HG03439 (cell line): ENCODE measurements around the gene EDC3.
"Not testable (repeated sequence)": the region's sequence is repeated elsewhere in the genome, so short reads cannot be mapped to it uniquely, and the experiment has no call there.

Experiments
- ATAC-seq: cut with Tn5 transposase; IDR thresholded peaks from one replicate; pipeline ENCODE4 v1.9.1; 2021; ENCODE audit warnings: mild to moderate bottlenecking, moderate library complexity; ENCODE audit not compliant: unreplicated experiment

Gene EDC3, protein sequence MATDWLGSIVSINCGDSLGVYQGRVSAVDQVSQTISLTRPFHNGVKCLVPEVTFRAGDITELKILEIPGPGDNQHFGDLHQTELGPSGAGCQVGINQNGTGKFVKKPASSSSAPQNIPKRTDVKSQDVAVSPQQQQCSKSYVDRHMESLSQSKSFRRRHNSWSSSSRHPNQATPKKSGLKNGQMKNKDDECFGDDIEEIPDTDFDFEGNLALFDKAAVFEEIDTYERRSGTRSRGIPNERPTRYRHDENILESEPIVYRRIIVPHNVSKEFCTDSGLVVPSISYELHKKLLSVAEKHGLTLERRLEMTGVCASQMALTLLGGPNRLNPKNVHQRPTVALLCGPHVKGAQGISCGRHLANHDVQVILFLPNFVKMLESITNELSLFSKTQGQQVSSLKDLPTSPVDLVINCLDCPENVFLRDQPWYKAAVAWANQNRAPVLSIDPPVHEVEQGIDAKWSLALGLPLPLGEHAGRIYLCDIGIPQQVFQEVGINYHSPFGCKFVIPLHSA

DNA sequence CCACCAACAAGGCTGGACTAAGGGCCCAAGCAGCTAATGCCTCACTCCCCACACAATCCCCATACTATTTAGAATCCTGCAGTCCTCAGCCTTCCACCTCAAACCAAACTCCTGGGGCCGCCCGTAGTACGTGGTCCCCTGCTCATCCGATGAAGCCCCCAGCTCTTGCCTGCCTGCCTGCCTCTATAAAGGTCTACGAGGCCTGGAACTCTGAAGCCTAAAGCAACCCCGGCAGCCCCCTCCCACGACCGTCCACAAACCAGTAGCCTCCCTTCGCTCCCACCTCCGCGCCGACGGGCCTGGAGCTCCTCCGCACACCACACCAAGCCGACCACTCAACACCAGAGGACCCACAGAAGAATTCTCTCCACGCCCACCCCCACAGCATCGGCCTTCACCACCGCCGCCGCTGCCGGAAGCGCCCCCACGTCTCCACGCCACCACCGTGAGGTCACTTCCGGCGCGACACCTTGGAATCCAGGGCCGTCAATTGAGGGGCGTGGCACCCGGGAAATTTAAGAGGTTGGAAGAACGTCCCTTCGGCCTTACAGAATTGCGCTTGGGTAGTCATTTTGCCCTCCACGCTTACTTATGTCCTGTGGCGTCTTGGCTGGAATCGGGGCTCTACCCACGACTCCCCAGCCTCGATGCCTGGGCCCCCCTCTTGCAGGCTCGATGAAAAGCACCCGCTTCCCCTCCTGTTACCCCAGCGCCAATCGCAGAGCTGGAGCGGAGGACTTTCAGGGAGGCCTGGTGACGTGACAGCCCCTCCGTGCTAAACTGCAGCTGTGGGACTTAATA lies at the start of gene EDC3:
Gene EDC3 (minus strand): TSS at position 428 of the 801 bp plus-strand sequence. CDS start 20,900 bp downstream, outside the sequence.
- ATAC-seq, result peak; percentile 78

DNA sequence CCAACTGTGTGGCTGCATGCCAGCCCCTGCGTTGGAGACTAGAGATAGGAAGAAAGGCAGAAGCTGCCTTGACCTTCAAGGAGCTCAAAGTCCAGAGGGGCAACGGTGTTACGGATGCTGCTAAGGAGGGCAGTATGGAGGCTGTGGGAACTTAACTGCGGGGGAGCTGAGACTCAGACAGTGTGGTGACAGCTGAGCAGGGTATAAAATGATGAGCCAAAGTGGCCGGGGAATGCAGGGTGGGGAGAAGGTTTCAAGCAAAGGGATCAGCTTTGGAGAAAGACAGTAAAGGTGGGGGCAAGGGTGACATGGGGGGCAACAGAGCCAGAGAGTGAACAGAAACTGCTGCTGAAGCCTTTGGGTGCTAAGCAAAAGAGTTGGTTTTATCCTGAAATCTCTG lies 46.6 kb upstream of the EDC3 start:
- ATAC-seq, result no peak

DNA sequence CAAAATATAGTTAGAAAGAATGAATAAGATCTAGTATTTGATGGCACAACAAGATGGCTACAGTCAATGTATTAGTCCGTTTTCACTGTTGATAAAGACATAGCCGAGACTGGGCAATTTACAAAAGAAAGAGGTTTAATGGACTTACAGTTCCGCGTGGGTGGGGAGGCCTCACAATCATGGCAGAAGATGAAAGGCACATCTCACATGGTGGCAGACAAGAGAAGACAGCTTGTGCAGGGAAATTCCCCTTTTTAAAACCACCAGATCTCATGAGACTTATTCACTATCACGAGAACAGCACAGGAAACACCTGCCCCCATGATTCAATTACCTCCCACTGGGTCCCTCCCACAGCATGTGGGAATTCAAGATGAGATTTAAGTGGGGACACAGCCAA lies 42.4 kb upstream of the EDC3 start:
- not testable (repeated sequence) for ATAC-seq

DNA sequence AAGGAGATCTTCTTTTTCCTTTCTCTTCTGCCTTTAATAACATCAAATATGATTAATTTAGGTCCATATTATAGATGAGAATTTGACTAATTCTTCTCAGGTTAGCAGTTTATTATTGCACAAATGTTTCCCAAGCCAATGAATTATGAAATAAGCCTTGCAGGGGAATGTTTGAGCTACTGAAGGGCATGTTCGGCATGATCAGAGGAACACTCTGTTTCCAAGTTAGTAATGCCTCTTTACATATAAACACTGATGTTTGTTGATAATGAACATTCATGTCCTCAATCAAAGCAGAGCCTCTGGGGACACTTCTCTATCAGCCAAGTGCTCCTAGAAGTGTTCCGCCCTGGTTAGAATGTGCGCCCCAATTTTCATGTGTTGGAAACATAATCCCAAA lies 39.5 kb upstream of the EDC3 start:
- no peak for ATAC-seq

DNA sequence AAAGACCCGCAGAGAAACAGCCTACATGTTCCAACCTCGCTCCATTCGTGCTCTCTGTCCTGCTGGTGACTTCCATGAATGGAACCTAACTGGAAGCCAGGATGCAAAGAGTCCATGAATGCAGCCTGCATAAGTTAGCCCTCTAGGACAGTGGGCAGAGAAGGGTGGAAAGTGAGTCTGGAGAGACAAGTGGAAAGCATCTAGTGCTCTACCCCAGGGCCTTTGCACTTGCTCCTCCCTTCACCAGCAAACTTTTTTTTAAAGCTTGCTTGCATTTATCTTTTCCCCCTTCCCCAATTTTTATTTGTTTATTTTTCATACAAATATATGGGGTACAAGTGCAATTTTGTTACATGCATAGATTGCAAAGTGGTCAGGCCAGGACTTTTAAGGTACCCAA lies 37.4 kb upstream of the EDC3 start:
- ATAC-seq, result no peak

DNA sequence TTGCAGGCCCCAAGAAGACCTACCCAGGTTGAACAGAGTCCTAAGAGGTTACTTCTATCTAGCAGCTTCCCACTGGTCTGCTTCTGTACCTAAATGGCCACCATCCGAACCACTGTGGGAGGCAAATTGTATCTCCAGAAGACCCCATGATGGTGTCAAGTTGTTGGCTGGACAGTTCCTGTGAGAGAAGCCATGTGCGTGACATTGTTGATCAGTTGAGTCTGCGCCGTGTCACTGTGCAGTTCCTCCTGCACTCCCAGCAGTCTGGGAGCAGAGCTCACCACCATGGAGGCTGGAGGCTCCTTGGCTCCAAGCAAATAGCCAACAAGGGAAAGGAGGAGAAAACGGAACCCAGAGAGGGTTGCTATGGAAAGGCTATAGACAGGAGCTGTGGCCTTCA lies 37.0 kb upstream of the EDC3 start:
- ATAC-seq, result no peak

DNA sequence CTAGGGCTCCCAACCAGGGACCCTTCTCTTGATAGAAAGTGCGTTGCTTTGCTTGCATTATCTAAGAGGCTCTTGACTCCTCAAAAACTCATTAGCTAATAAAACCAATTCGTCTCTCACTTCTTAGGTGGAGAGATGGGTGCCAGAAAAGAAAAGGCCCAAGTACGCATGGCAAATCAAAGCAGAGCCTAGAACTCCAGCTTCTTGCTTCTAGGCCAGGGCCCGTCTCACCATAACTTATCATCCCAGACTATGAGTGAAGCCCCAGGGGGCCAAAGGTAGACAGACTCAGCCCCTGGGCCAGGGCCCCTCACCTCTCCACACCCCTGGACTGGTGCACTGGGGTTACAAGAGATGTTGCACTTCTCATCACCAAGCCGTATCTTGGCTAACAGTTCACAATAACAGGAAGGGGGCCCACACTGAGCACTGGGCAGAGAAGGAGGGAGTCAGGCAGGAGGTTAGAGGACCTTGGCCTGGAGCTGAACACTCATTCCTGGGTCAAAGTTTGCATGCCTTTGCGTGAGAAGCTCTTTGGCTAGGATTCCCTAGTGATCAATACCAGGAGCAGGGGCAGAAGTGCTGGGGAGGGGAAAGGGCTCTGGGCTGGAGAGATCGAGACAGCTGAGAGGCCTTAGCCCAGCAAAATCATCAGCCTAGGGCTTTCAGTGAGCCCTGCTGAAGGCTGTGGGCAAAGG lies 34.9 kb upstream of the EDC3 start:
- ATAC-seq, result no peak

DNA sequence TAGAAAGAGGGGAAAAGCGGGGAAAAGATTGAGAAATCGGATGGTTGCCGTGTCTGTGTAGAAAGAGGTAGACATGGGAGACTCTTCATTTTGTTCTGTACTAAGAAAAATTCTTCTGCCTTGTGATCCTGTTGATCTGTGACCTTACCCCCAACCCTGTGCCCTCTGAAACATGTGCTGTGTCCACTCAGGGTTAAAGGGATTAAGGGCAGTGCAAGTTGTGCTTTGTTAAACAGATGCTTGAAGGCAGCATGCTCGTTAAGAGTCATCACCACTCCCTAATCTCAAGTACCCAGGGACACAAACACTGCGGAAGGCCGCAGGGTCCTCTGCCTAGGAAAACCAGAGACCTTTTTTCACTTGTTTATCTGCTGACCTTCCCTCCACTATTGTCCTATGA lies 33.5 kb upstream of the EDC3 start:
- ATAC-seq, result not testable (repeated sequence)

DNA sequence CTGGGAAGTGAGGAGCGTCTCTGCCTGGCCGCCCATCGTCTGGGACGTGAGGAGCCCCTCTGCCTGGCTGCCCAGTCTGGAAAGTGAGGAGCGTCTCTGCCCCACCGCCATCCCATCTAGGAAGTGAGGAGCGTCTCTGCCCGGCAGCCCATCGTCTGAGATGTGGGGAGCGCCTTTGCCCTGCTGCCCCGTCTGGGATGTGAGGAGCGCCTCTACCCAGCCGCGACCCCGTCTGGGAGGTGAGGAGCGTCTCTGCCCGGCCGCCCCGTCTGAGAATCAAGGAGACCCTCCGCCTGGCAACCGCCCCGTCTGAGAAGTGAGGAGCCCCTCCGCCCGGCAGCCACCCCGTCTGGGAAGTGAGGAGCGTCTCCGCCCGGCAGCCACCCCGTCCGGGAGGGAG lies 32.9 kb upstream of the EDC3 start:
- not testable (repeated sequence) for ATAC-seq

DNA sequence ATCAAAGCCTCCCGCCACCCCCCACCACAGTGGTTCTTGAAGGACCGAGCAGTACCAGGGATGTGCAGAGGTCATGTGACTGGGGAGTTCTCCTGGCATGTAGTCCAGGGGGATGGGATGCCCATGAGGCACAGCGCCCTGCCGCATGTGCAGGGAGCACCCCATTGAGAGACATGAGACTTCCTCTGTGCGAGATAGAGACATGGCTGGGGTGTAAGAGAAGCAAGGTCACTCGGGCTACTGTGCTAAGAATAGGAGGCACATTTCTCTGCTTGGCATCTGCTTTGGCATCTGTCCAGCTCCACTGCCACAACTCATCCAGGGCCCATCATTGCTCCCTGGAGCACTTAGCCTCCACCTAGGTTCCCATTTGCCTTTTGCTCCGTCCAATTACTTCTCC lies 31.9 kb upstream of the EDC3 start:
- no peak for ATAC-seq

DNA sequence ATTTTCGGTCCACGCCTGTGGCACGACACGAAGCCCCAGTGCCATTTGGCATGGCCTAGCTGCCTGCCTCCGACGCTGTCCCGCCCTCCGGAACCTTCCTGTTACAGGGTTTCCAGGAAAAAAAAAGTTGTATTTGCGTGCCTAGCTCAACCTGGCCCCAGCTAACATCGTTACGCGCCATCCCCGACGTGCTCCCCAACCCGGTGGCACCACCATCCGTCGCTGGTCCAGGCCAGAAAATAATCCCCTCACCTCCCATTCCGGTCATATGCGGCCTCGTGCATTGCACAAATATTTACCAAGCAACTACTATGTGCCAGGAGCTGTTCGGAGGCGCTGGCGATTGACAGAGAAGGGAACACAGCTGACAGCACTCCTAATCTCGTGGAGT lies 30.9 kb upstream of the EDC3 start:
- no peak for ATAC-seq

DNA sequence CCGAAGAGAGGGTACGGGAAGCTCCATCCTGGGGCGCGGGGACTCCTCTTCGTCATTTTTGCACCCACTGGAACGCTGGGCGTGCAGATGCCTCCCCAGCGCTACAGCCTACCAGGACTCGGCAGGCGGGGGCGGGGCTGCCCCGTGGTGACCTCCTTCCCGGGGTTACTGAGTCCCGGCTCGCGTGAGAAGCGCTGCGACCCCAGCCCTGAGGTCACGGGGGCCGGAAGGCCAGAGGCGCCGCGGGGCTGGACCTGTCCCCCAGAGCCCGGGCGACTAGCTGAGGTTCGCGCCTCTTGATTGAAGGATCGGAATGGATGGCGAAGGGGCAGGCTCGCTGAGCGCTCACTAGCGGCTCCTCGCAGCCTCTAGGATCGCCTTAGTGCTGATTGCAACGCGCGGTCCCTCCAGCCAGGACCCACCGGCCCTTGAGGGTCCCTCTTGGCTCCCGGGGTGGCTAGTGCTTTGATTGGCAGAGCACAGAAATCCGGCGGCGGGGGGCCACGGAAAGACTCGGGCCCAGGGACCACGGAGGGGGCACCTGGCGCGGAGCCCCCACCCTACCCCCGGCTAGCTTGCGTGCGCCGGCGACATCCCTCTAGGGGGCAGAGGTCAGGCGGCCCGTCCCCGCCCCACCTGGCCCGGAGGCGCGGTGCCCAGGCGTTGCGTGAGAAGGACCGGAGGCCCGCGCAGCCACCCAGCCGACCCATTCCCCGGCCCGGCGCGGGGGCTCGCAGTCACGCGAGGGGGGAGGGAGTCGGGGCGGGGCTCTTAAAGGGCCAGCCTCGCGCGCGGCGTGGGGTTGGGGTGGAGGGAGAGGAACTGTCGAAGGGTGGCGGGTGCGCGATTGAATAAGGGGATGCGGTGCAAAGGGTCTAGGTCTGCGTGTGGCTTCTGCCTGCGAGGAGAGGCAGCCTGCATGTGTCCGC lies 30.3 kb upstream of the EDC3 start:
- ATAC-seq, result no peak

DNA sequence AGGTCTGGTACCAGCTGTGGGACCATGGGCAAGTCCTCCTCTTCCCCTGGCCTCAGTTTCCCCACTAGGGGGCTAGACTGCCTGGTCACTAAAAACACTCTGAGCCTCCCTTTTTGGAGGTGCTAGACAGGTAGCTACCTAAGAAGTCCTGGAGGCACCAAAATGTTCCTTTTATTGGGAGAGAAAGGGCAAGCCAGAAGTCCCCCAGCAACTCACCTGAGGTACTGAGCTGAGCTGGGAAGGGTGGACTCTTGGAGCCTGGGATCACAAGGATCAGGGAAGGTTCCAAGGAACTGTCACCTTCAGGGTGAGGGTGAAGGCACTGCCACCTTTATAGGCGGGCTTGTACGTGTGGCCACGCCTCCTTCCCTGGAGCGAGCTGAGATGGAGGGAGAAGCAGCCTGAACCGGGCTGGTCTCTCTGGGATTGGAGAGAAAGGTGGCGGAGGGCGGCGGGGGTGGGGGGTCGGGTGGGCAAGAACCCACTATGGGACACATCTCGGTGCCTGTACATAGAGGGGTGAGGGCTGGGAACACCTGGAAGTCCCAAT lies 29.5 kb upstream of the EDC3 start, which contains the start of gene CYP1A1:
Gene CYP1A1 (minus strand): TSS at position 304 of the 550 bp plus-strand sequence. CDS start 2,431 bp downstream, outside the sequence.
- no peak for ATAC-seq

DNA sequence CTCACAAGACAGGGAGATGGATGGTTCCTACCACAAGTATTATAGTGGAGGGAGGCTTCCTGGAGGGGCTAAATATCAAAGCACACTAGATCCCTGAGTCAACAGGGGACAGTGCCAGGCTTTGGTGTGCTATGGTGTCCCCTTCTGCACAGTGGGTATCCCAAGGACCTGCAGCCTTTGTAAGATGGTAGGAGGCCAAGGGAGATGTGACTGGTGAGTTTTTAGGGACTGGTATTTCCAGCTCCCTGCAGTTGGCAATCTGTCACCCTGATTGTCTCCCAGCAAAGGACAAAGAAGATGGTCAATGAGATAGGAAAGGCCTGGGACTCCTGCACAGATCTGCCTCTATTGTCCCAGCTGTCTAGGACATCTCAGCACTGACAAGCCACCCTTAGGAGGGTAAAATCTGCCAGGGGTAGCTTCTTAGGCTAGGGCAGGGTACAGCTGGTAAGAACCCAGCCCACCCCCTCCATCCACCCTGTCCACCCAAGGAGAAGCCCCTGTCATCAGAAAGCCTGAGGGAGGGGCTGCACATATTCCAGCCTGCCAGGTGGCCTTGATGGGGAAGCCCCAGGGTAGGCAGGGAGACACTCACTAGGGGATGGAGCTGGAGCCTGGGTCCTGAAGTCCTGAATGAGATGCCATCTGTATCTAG lies 28.9 kb upstream of the EDC3 start:
- no peak for ATAC-seq

DNA sequence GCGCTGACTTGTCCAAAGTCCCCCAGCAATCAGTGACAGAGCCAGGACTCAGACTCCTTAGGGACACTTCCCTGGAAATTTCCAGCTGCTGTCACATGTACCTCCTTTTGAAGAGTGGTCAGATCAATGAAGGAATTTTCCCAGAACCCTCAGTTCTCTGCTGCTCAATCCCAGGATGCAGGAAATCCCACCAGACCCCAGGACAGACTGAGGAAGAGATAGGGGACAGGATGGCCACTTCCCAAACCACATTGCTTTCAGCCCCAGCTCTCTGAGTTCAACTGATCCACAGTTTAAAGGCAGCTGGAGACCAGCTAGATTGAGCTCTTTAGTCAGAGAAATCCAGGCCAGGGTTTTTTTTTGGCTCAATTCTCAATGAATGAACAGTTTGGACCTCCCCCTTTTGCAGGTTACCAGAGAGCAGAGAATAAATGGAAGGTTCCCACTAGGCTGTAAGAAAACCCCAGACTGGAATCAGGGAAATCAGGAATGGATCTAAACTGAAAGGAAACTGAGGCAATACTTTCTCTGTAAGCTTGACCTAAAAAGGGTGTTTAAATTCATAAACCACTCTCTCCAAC lies 28.0 kb upstream of the EDC3 start:
- ATAC-seq, result no peak

DNA sequence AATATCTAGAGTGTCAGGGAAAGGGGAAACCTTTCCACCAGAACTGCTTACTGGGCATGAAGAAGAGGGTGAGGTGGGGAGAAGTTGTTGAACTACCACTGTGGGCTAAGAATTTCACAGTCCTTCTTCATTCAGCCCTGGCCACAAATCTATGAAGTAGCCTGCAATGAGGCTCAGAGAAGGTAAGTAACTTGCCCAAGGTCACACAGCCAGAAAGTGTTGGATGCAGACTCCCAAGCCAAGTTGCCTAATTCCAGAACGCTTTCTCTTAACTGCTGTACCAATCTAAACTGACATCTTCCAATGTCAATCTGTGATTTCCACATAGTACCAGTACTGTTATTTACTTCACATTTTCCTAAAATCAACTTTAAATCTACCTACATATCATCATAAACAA lies 27.4 kb upstream of the EDC3 start:
- no peak for ATAC-seq

DNA sequence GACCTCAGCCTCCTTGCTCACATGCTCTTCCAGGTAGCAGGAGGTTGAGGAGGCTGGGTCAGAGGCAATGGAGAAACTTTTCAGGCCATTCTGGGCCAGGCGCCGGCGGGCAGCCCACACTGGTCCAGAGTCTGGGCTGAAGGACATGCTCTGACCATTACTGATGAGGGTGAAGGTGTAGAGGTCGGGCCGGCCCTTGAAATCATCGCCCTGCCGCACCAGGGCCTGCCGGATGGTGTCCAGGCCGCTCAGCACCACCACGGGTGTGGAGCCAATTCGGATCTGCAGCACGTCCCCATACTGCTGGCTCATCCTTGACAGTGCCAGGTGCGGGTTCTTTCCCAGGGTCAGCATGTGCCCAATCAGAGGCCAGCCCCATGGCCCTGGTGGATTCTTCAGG lies 26.8 kb upstream of the EDC3 start:
- ATAC-seq, result no peak

DNA sequence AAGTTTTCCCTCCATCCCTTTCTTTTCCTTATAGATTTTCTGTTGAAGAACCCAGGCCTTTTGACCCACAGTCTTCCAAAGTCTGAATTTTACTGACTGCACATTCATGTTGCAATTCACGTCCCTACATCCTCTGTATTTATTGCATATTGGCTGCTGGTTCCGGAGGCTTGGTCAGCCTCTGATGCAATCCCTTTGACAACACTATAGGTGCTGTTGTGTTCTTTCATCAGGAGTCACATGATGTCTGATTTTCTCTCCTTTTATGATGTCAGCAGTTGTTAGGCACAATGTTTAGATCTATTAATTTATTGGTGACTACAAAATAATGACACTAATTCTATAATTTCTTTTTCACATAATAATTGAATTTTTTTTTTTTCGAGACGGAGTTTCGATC lies 20.8 kb upstream of the EDC3 start:
- ATAC-seq, result no peak

DNA sequence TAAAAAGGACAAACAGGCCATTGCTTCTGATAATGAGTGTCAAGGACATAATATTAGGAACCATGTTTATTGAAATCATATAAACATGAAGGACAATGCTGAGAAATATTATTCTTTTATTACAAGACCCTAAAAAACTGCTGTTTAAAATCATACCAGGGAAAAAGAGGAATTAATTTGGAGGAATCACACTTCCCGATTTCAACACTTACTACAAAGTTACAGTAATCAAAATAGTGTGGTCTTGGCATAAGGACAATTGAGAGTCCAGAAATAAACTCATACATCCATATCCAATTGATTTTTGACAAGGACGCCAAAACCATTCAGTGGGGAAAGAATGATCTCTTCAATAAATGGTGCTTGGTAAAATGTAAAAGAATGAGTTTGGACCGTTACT lies 16.5 kb upstream of the EDC3 start:
- ATAC-seq, result no peak
